Measurements from ENCODE around the gene BTBD17.

DNA sequence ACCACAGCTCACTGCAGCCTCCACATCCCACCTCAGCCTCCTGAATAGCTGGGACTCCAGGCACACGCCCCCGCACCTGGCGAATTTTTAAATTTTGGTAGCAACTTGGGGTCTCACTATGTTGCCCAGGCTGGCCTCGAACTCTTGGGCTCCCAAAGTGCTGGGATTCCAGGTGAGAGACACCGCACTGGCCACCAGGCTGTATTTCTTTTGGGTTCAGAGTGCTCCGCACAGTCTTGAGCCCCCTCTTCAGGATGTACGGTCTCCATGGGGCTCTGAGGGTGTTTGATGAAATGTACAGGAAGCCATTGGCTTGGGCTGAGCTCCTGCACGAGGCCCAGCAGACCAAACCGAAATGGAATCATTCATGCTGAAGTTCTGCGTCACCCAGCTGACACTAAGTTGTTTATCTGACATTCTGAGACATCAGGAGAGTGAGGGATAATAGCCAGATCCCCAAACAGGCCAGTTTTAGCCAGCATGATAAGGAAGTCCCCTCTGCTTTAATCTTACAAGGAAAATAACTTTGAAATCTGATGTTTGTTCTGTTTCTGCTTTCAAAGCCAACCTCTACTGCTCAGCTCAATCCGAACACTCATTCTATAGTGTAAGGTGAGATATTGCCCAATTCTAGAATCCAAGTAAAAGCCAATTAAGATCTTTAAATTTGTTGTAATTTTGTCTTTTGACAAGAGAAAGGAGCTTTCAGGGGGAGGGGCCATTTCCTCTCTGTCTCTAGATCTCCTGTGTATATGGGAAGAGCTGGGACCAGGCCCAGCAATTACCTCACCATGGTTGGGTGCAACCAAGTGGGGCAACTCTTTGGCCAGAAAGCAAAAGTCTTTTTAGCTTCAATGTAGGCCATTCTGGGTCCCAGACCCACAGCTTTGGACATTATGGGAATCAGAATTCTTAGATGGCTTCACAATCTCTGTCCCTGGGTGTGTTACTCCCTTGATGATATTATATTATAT is 29.3 kb upstream of the BTBD17 start:
- TF ChIP-seq SPI1 (IDR thresholded peaks at IDR 0.05; ENCODE audit: low read depth, low read length) (no peak), POLR2AphosphoS5 (IDR thresholded peaks at IDR 0.05; ENCODE audit: low read depth, low read length) (no peak), POLR2A (IDR thresholded peaks at IDR 0.05; ENCODE audit: low read depth, low read length) (no peak), TAF1 (IDR thresholded peaks at IDR 0.05; ENCODE audit: low read depth, low read length) (no peak), PAX5 (IDR thresholded peaks at IDR 0.05; ENCODE audit: insufficient read depth, low read length, severe bottlenecking) (no peak), POU2F2 (IDR thresholded peaks at IDR 0.05; ENCODE audit: low read depth, low read length) (no peak)
